CD4-positive, alpha-beta T cell treated with Interleukin-4 for 4 hours (primary cell): ENCODE measurements around the gene PRPS1.
"Not testable (repeated sequence)": the region's sequence is repeated elsewhere in the genome, so short reads cannot be mapped to it uniquely, and the experiment has no call there.

Experiments used
- DNase-seq: peaks from one replicate; pipeline ENCODE4 v3.0.0-alpha.2; 2020

PRPS1 gene

DNA sequence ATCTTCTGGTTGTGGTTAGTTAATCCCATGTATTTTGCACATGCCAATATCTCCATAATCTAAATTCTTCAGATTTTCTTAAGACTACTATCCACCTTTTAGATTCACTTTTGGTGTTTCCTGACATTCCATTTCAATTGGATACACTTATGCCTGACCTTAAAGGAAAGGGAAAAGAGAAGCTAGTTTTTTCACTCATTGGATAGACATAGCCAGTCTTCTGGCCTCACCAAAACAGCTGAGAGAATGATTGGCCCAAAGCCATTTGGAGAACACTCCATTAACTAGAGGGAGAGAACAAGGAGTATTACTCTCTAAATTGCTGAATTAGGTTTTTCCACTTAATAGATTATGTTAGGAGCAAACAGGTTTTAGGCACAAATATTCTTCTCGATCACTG lies 4.0 kb downstream of the PRPS1 start:
- DNase-seq: no peak

GRCh38 chrX:107646735-107647134 lies 18.4 kb downstream of the PRPS1 start:
- DNase-seq: no peak

GRCh38 chrX:107648332-107648731 lies 20.0 kb downstream of the PRPS1 start:
- DNase-seq: no peak

GRCh38 chrX:107654566-107654871 lies 26.2 kb downstream of the PRPS1 start:
- DNase-seq: no peak

- DNase-seq: peak; percentile 57
These were observed 26.8 kb downstream of the PRPS1 start for GRCh38 chrX:107654872-107655761.

DNA sequence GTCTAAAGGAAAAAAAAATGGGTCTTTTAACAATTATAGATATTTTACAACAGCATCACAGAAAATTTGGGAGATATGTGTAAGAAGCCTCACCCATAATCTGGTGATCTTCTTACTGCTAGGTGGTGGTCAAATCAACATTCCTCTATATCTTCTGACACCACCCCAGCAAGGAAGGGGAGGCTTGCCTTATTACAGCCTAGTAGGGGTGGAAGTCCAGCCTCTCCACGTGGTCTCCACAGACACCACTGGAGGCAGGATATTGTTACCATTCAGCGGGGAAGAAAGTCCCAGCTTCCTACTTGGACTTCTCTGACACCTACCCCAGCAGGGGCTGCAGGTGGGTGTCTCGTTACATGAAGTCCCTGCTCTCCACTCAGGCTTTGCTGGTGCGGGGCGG lies 28.7 kb downstream of the PRPS1 start:
- DNase-seq: no peak

- no peak for DNase-seq
These were observed 30.4 kb downstream of the PRPS1 start for GRCh38 chrX:107658660-107659059.

GRCh38 chrX:107659286-107659685 lies 31.0 kb downstream of the PRPS1 start:
- DNase-seq: no peak

DNA sequence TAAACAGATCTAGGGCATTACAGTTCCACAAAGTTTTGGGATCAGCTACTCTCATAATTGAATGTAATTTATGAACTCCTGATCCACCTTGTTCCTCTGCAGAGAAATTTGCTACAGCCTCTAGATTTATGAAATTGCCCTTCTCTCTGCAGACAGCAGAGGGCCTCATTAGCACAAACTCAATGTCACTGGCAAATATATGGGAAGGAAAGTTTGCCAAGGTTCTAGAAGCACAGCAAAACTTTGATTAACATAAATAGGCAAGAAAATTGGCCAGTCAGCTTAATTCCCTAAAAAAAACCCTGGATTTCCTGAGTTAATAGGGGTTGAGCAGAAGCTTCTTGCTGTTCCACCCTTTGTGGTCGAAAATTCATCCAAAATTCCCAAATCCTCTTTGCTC lies 31.5 kb downstream of the PRPS1 start:
- DNase-seq: peak; percentile 34

GRCh38 chrX:107662145-107662544 lies 33.8 kb downstream of the PRPS1 start:
- no peak for DNase-seq

- DNase-seq: no peak
These were observed 34.5 kb downstream of the PRPS1 start for GRCh38 chrX:107662824-107663223.

DNA sequence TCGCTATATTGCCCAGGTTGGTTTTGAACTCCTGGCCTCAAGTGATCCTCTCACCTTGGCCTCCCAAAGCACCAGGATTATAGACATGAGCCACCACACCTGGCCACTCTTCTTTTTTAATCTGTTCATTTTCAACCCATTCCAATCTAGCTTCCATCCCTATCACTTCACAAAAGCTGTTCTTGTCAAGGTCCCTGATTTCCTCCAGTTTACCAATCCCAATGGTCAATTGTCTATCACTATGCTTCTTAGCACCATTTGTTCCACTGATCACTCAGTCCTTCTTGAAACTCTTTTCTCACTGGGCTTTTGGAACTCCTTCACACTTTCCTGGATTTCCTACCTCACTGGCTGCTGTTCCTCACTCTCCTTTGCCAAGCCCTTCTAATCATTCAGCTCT lies 38.6 kb downstream of the PRPS1 start:
- no peak for DNase-seq

DNA sequence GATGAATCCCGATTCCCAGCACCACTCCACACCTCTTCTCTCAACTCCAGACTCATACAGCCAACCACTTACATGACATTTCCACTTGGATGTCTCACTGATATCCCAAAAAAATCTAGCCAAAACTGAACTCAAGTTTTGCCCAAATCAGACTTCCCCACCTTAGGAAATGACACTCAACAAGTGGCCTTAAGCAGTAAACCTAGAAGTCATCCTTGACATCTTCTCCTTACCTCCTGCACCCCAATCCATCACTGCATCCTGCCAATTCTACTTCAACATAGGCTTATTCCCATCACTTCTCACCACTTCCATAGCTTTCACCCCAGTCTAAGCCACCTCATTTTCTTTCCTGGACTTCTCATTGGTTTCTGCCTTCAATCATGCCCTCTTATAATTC lies 39.1 kb downstream of the PRPS1 start:
- DNase-seq: no peak

- not testable (repeated sequence) for DNase-seq
These were observed 40.4 kb downstream of the PRPS1 start for GRCh38 chrX:107668710-107669109.

DNA sequence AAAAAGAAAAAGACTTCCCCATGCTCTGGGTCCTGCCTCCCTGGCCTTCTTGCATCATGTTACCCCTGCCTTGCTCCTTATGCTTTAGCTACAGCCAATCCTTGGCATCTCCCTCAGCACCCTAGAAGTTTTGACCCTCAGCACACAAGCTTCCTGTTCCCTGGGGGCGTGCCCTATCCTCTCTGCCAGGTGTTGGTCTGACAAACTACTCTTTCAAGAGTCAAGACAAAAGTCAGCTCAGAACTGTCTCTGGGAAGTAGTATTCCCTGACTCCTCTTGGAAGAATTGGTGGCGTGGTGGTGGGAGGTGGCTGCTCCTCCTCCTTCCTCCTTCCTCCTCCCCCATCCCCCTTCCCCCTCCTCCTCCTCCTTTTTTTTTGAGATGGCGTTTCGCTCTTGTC lies 41.0 kb downstream of the PRPS1 start:
- no peak for DNase-seq

DNA sequence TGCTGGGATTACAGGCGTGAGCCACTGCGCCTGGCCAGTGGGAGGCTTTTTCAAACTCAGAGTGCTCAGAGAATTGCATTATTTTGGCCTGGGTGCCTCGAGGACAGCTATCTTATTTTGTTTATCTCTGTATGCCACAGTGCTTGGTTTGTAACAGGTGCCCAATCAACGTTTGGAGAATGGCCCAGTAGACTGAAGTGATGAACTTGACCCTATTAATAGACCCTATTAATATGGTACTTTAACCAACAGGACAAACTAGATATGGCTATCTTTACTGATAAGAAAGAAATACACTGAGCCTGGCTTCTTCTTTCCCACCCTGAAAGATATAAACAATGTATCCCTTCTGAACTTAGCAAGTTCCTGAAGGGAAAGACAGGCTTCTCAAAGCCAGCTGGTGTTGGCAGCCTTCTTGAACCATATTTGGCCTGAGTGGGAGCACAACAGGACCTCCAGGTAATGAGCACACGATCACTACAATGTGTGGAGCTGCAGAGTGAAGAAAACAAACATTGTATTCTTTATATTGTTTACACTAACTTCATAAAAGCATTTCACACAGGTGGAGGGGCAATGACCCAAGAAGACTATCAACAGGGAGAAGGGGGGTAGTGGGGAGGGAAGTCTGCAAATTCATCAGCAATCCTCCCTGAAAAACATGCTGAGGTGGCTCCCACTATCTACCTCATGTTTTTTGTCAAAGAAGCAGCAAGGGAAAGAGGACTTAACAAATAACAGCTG lies 41.7 kb downstream of the PRPS1 start:
- DNase-seq: no peak

DNA sequence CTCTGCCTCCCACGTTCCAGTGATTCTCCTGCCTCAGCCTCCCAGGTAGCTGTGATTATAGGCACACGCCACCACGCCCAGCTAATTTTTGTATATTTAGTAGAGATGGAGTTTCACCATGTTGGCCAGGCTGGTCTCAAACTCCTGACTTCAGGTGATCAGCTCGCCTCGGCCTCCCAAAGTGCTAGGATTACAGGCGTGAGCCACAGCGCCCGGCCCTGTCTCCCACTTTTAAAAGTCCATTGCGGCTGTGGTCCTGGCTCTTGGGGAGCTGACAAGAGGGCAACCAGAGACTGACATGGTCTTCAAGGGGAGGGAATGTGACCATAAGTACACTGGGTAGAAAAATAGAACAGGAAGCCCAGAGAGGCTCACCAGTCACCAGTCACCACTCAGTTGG lies 42.9 kb downstream of the PRPS1 start:
- DNase-seq: not testable (repeated sequence)

GRCh38 chrX:107672955-107673378 lies 44.7 kb downstream of the PRPS1 start:
- DNase-seq: peak; percentile 93

- DNase-seq: peak; percentile 42
These were observed 45.1 kb downstream of the PRPS1 start for GRCh38 chrX:107673431-107673830.

- peak; percentile 97 for DNase-seq
These were observed 45.7 kb downstream of the PRPS1 start for GRCh38 chrX:107673933-107674479.

DNA sequence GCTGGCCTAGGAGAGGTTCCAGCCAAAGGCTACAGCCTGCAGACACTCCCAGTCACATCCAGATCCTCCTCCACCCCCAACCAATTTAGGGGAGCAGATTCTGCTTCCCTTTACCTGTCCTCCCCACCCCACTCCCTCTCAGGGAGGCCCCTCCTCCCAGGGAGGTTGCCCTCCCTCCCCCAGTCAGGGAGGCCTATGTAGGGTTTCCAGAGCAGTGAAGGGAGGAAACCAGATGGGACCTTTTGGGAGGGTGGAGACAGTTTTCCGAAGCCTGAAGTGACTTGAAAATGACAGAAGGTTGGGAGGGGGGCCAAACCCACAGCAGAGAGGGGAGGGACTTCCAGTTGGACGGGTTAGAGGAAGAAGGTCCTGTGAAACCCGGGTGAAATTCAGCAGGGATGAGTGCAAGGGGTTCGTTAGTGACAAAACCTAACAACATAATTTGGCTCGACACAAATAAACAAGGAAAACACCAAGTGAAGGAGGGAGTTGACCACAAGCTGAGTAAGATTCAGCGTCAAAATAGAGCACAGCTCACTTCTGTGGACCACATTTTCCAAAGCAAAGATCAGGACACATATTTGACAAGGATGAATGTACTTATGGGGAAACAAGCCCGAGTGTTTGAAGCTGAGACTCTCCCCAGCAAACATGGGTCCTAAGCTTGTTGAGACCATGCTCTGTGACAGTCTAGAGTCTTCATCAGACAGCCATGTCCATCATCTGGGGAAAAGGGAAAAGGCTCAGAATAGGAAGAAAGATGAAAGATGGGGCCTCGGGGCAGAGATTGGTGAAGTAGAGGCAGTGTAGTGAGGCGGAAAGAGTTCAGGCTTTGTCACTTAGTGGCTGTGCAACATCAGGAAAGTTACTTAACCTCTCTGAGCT lies 46.4 kb downstream of the PRPS1 start:
- DNase-seq: peak; percentile 85

- no peak for DNase-seq
These were observed 47.0 kb downstream of the PRPS1 start for GRCh38 chrX:107675365-107675654.
